Activated naive CD8-positive, alpha-beta T cell treated with anti-CD3 and anti-CD28 coated beads for 36 hours (primary cell): ENCODE data around the gene SLC5A10. TPM values are rescaled to one million over a fixed set of nuclear protein-coding genes. Genes with fewer than 3 reads are reported as not detected.

ENCODE experiments used
- DNase-seq: peaks from one replicate; pipeline ENCODE4 v3.0.0; 2021
- H3K27ac Mint-ChIP-seq: one replicate; pipeline ENCODE4 v1.8.0; 2022; ENCODE audit warnings: mild to moderate bottlenecking, moderate library complexity, mixed read lengths
- H3K27me3 Mint-ChIP-seq: one replicate; pipeline ENCODE4 v1.8.0; 2022; ENCODE audit warnings: mild to moderate bottlenecking, mixed read lengths
- H3K36me3 Mint-ChIP-seq: one replicate; pipeline ENCODE4 v1.8.0; 2021; ENCODE audit warnings: mild to moderate bottlenecking, mixed read lengths
- H3K4me1 Mint-ChIP-seq: one replicate; pipeline ENCODE4 v1.8.0; 2021; ENCODE audit warnings: mixed read lengths
- H3K4me3 Mint-ChIP-seq: one replicate; pipeline ENCODE4 v1.8.0; 2022; ENCODE audit warnings: mild to moderate bottlenecking, moderate library complexity, mixed read lengths
- H3K9me3 Mint-ChIP-seq: one replicate; pipeline ENCODE4 v1.8.0; 2022; ENCODE audit warnings: mixed read lengths
- total RNA-seq, 2 experiments: library from RNA; stranded (reverse); gene quantifications; one replicate each; pipeline ENCODE4 v1.2.3, GENCODE V29; 2021

Gene SLC5A10
- total RNA-seq, 2 experiments from 2014 or later = not detected

DNA sequence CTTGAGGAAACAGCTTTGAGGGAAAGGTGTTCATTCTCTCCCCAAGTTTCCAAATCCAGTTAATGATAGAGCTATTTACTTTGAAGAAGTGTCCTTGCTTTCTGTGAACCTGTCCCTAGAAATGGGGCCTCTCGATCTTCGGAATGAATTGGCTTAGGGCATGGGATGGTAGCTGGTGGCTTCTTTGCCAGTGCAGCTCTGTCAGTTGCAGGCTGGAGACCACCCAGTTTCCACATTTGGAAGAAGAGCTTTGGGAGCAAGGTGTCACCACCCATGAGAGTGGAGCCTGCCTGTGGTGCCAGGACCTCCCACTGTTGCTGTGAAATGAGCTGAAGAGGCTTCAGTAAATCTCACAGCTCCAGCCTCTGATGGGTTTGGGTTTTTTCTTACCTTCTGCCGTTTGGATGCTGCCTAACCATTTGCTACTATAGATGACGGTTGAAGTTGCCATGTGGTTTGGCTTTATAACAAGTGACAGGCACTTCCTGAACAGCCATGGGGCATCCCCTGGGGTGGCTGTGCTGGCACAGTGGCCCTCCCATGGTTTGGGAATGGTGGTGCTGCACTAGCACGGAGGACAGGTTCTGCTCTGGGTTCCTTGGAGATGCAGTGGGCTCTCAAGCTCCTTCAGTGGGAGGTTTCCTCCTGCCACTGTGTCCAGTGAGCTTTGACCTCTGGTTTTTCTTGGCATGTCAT, 19.5 kb upstream of the SLC5A10 start:
- Mint-ChIP-seq H3K4me3 (no peak overlapping the region), H3K4me1 (peaks cover 20% of the 10 kb centered on the region), H3K36me3 (peaks cover 25% of the 10 kb centered on the region), H3K9me3 (no peaks in the 10 kb centered on the region), H3K27me3 (no peaks in the 10 kb centered on the region), H3K27ac (no peak overlapping the region)
- no peak for DNase-seq

- peaks cover 18% of the 10 kb centered on the region for H3K4me1 Mint-ChIP-seq
- H3K4me3 Mint-ChIP-seq = no peak overlapping the region
- no peaks in the 10 kb centered on the region for H3K9me3 Mint-ChIP-seq
- peaks cover 24% of the 10 kb centered on the region for H3K36me3 Mint-ChIP-seq
- DNase-seq = no peak
- no peak overlapping the region for H3K27ac Mint-ChIP-seq
- no peaks in the 10 kb centered on the region for H3K27me3 Mint-ChIP-seq
These were observed 18.6 kb upstream of the SLC5A10 start for GRCh38 chr17:18933102-18934058.

- no peaks in the 10 kb centered on the region for H3K27me3 Mint-ChIP-seq
- no peak for DNase-seq
- no peak overlapping the region for H3K27ac Mint-ChIP-seq
- peaks cover 3% of the 10 kb centered on the region for H3K4me1 Mint-ChIP-seq
- no peaks in the 10 kb centered on the region for H3K9me3 Mint-ChIP-seq
- H3K36me3 Mint-ChIP-seq = peaks cover under 1% of the 10 kb centered on the region
- no peak overlapping the region for H3K4me3 Mint-ChIP-seq
These were observed 13.8 kb upstream of the SLC5A10 start for GRCh38 chr17:18937981-18938691.

- Mint-ChIP-seq H3K36me3 (no peaks in the 10 kb centered on the region), H3K27me3 (no peaks in the 10 kb centered on the region), H3K4me1 (no peaks in the 10 kb centered on the region), H3K9me3 (no peaks in the 10 kb centered on the region), H3K4me3 (no peak overlapping the region), H3K27ac (no peak overlapping the region)
- DNase-seq = no peak
These were observed 13.3 kb upstream of the SLC5A10 start for GRCh38 chr17:18938692-18939023.

DNA sequence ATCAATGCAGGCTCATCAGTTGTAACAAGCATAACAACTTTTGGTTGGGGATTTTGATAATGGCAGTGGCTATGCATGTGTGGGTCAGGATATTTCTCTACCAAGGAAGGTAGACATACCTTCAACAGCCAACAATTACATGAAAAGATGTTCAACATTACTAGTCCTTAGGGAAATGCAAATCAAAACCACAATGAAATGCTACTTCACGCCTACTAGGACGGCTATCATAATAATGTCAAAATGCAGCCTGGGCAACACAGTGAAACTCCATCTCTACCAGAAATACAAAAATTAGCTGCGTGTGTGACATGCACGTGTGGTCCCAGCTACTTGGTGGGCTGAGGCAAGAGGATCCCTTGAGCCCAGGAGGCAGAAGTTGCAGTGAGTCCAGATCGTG, 7.3 kb upstream of the SLC5A10 start:
- no peaks in the 10 kb centered on the region for H3K36me3 Mint-ChIP-seq
- no peaks in the 10 kb centered on the region for H3K9me3 Mint-ChIP-seq
- H3K4me1 Mint-ChIP-seq = peaks cover 5% of the 10 kb centered on the region
- no peak overlapping the region for H3K4me3 Mint-ChIP-seq
- H3K27ac Mint-ChIP-seq = no peak overlapping the region
- H3K27me3 Mint-ChIP-seq = no peaks in the 10 kb centered on the region
- no peak for DNase-seq

DNA sequence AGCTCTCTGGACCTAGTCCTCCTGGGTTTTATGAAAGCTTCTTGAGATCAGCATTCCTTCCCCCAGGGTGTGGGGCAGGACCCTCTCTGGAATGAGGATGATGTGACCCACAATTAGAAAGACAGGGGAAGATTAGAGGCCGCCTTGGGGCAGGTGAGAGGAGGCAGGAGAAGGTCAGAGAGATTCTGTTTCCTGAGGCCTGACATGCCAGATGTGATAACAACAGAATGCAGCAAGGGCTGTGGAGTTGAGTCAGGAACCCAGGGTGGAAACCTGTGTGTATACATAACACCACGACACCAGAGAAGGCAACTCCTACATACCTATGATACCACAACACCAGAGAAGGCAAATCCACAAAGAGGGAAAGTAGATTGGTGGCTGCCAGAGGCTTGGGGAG, 5.4 kb upstream of the SLC5A10 start:
- no peaks in the 10 kb centered on the region for H3K36me3 Mint-ChIP-seq

GRCh38 chr17:18947866-18948265, 4.1 kb upstream of the SLC5A10 start:
- Mint-ChIP-seq H3K4me3 (no peak overlapping the region), H3K27ac (no peak overlapping the region), H3K4me1 (peaks cover 5% of the 10 kb centered on the region), H3K36me3 (no peaks in the 10 kb centered on the region), H3K9me3 (no peaks in the 10 kb centered on the region), H3K27me3 (no peaks in the 10 kb centered on the region)
- no peak for DNase-seq

More for the DNA sequence above, 5.4 kb upstream of the SLC5A10 start:
- Mint-ChIP-seq H3K4me3 (no peak overlapping the region), H3K4me1 (peaks cover 5% of the 10 kb centered on the region), H3K27ac (no peak overlapping the region), H3K27me3 (no peaks in the 10 kb centered on the region), H3K9me3 (no peaks in the 10 kb centered on the region)
- DNase-seq = no peak

DNA sequence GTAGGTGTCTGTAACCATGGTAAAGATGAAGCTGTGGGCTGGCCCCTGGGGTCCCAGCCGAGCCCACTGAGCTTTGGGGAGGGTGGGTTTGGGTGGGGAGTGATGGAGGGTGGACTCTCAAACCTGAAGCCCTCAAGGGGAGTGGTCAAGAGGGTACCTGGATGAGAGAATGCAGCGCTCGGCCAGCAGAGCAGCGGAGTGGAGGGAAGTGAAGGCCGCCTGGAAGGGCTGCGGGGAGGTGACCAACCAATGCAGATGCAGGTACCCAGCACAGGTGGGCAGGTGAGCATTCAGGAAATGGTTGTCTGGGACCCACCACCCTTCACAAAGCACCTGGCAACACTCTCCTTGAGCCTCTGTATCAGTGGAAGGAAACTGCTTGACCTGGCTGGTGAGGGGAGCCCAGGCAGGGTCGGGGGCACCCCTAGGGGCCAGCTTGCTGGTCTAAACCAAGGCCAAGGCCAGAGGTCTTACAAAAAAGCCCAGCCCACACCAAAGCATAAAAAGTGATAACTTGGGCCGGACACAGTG, 3.4 kb upstream of the SLC5A10 start:
- H3K27ac Mint-ChIP-seq = no peak overlapping the region
- no peak for DNase-seq
- H3K4me1 Mint-ChIP-seq = peaks cover 5% of the 10 kb centered on the region
- H3K36me3 Mint-ChIP-seq = no peaks in the 10 kb centered on the region
- no peak overlapping the region for H3K4me3 Mint-ChIP-seq
- no peaks in the 10 kb centered on the region for H3K27me3 Mint-ChIP-seq
- H3K9me3 Mint-ChIP-seq = no peaks in the 10 kb centered on the region

DNA sequence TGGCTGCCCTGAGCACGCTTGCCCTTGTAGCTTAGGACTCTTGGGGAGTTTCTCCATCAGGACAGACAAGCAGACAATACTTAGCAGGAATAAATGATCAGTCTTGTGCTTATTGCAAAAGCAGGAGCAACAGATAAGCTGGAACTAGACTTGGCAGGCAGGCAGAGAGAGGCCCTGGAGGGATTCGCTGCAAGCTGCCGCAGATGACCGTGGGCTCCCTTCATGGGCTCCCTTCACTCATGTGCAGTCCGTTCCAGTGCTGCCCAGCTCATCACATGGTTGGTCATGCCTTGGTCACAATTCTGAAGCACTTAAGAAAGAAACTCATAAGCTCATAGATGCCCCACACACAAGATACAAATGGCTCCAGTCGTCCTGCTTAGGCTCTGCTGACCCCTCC, 2.4 kb upstream of the SLC5A10 start:
- DNase-seq = no peak
- H3K36me3 Mint-ChIP-seq = no peaks in the 10 kb centered on the region
- peaks cover 8% of the 10 kb centered on the region for H3K4me1 Mint-ChIP-seq
- no peaks in the 10 kb centered on the region for H3K27me3 Mint-ChIP-seq
- no peak overlapping the region for H3K4me3 Mint-ChIP-seq
- H3K27ac Mint-ChIP-seq = no peak overlapping the region
- no peaks in the 10 kb centered on the region for H3K9me3 Mint-ChIP-seq

- no peak overlapping the region for H3K27ac Mint-ChIP-seq
- H3K27me3 Mint-ChIP-seq = no peaks in the 10 kb centered on the region
- H3K4me3 Mint-ChIP-seq = no peak overlapping the region
- H3K4me1 Mint-ChIP-seq = peaks cover 9% of the 10 kb centered on the region
- no peaks in the 10 kb centered on the region for H3K36me3 Mint-ChIP-seq
- no peaks in the 10 kb centered on the region for H3K9me3 Mint-ChIP-seq
- no peak for DNase-seq
These were observed 1.6 kb upstream of the SLC5A10 start for GRCh38 chr17:18950346-18950745.

DNA sequence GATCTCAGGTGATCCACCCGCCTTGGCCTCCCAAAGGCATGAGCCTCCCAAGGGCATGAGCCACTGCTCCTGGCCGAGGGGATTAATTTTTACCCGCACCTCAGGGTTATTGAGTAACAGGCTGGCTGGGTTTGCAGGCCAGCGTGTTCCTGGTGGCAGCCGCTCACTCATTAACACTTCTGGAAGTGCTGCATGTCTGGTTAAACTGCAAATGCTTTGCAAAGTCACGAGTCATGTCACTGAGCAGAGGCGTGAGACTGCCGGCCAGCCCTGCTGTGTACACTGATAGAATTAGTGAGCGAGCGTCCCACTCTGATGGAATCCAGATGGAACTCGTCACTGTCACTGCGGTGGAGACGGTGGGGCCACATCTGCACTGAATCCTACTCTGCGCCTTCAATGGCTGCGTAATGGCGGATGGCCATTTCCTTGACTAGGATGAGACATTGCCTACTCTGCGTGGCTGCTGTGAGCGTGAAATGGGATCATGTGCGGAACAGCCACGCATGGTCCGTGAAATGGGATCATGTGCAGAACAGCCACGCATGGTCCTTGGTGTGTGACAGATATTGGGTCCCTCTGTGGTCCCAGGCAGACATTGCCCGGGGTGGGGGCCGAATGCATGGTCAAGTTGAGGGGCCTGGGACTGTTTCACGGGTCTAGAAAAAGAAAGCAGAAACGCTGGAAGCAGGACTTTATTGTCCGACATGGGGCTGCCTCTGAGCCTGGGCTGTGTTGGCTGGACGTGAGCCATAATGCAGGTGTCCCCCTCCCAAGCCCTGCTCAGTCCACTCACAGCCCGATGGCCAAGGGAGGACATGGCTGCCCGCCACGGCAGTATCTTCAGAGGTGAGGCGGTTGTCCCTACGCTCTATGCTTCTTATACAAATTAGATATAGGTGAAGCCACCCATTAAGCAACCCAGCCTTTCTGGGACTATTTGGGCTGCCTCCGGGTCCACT, 740 bp upstream of the SLC5A10 start:
- Mint-ChIP-seq H3K4me1 (peaks cover 14% of the 10 kb centered on the region), H3K9me3 (no peaks in the 10 kb centered on the region), H3K27ac (no peak overlapping the region), H3K36me3 (peaks cover 2% of the 10 kb centered on the region), H3K4me3 (no peak overlapping the region), H3K27me3 (no peaks in the 10 kb centered on the region)
- DNase-seq = no peak

DNA sequence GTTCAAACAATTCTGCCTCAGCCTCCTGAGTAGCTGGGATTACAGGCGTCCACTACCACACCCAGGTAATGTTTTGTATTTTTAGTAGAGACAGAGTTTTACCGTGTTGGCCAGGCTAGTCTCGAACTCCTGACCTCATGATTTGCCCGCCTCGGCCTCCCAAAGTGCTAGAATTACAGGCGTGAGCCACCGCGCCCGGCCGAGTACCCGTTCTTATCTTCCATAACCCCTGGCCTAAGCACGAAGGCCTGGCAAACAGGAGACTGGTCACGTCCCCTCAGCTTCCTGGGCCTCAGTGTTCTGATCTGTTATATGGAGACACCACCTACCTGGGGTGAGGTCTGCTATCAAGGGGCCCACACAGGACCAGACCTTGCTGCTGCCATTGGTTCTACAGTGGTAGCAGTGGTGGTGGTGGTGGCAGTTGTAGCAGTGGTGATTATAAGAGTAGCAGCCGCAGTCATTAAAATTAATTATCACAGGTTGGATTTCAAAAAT, 1.3 kb downstream of the SLC5A10 start:
- no peaks in the 10 kb centered on the region for H3K9me3 Mint-ChIP-seq
- peaks cover 2% of the 10 kb centered on the region for H3K36me3 Mint-ChIP-seq
- no peaks in the 10 kb centered on the region for H3K27me3 Mint-ChIP-seq
- no peak overlapping the region for H3K27ac Mint-ChIP-seq
- peaks cover 17% of the 10 kb centered on the region for H3K4me1 Mint-ChIP-seq
- no peak for DNase-seq
- no peak overlapping the region for H3K4me3 Mint-ChIP-seq

DNA sequence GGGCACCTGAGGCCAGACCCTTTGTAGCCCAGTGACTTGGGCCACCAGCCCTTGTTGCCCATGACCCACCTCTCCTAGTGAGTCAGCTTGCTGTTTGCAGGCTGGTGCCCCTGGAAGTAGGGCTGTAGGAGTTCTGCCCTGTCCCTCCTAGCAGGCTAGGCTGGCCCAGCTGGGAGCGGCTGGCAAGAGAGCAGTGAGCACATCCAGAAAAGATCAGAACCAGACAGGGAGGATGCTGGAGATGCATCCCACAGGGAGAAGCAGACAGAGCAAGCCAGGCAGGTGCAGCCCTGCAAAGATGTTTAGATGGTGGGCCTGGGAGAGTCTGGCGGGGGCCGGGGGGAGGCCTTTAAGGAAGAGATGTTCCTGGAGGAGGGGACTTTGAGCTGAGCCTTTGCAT, 2.4 kb downstream of the SLC5A10 start:
- peaks cover 17% of the 10 kb centered on the region for H3K4me1 Mint-ChIP-seq
- H3K27ac Mint-ChIP-seq = no peak overlapping the region
- H3K36me3 Mint-ChIP-seq = peaks cover 2% of the 10 kb centered on the region

GRCh38 chr17:18955009-18955408, 3.0 kb downstream of the SLC5A10 start:
- Mint-ChIP-seq H3K36me3 (peaks cover 2% of the 10 kb centered on the region), H3K4me3 (peak overlapping the region; percentile 25), H3K27ac (peak overlapping the region; percentile 56), H3K4me1 (peaks cover 17% of the 10 kb centered on the region), H3K9me3 (no peaks in the 10 kb centered on the region), H3K27me3 (no peaks in the 10 kb centered on the region)
- DNase-seq = no peak

More for the DNA sequence above, 2.4 kb downstream of the SLC5A10 start:
- no peaks in the 10 kb centered on the region for H3K27me3 Mint-ChIP-seq
- no peaks in the 10 kb centered on the region for H3K9me3 Mint-ChIP-seq
- DNase-seq = no peak
- no peak overlapping the region for H3K4me3 Mint-ChIP-seq
